AG09319 (cell line): ENCODE results near the gene ACIN1.

Source experiments
- DNase-seq: peaks from one replicate; pipeline ENCODE4 v3.0.0-alpha.2; 2010; ENCODE audit warnings: low read depth; ENCODE audit errors: extremely low read depth
- CTCF ChIP-seq: IDR thresholded peaks from 2 replicates; pipeline ENCODE4 v1.5.1; 2011; ENCODE audit warnings: low read depth, mild to moderate bottlenecking, inconsistent platforms, low read length, moderate library complexity

Gene ACIN1

GRCh38 chr14:23062002-23062401 is 32.9 kb downstream of the ACIN1 start:
- no peak for TF ChIP-seq CTCF
- peak; percentile 69 for DNase-seq

- DNase-seq = no peak
- TF ChIP-seq CTCF = no peak
Observed at GRCh38 chr14:23060536-23061260, 34.2 kb downstream of the ACIN1 start.

- no peak for TF ChIP-seq CTCF
- DNase-seq = no peak
Observed at GRCh38 chr14:23058654-23059504, 36.1 kb downstream of the ACIN1 start.

- DNase-seq = peak; percentile 56
- TF ChIP-seq CTCF = peak; percentile 90
Observed at GRCh38 chr14:23057757-23058653, 36.9 kb downstream of the ACIN1 start.

GRCh38 chr14:23056956-23057756 is 37.8 kb downstream of the ACIN1 start, which contains the start of gene CDH24:
CDH24 (minus strand) TSS chr14:23057520; CDS start chr14:23055733, 1,787 bp downstream.
- TF ChIP-seq CTCF = no peak
- DNase-seq = no peak

GRCh38 chr14:23056145-23056955 is 38.6 kb downstream of the ACIN1 start:
- no peak for DNase-seq
- peak; percentile 86 for TF ChIP-seq CTCF
